Left lung (tissue), 10 donors: ENCODE data around the gene GAP43. TPM values are rescaled to one million over a fixed set of nuclear protein-coding genes. Genes with fewer than 3 reads are reported as not detected.

Experiments
- ATAC-seq: fragments of 200-7000 bp; cut with Tn5 transposase; one replicate; pipeline ENCODE4 v1.9.1; 2020; ENCODE audit warnings: moderate library complexity
- DNase-seq, 4 donors: peaks; one replicate each; pipeline ENCODE4 v3.0.0-alpha.2; 2013 to 2020
- H3K27ac ChIP-seq, 2 donors: fragments of 200-600 bp; sonication (generic) in 1 of 2; one replicate each; pipeline versions ENCODE4 v1.5.0 to v1.8.0; 2020 to 2021
- H3K27me3 ChIP-seq, 2 donors: fragments of 200-600 bp; sonication (generic) in 1 of 2; one replicate each; pipeline versions ENCODE4 v1.5.0 to v1.8.0; 2020 to 2021
- H3K36me3 ChIP-seq, 2 donors: fragments of 200-600 bp; sonication (generic) in 1 of 2; one replicate each; pipeline versions ENCODE4 v1.5.0 to v1.8.0; 2020 to 2021
- H3K4me1 ChIP-seq, 2 donors: fragments of 200-600 bp; one replicate each; pipeline ENCODE4 v1.8.0; 2021
- H3K4me3 ChIP-seq, 2 donors: fragments of 200-600 bp; sonication (generic) in 1 of 2; one replicate each; pipeline versions ENCODE4 v1.5.0 to v1.8.0; 2020 to 2021; ENCODE audit warnings: mild to moderate bottlenecking in 1 of 2
- H3K9me3 ChIP-seq, 2 donors: fragments of 200-600 bp; sonication (generic) in 1 of 2; one replicate each; pipeline versions ENCODE4 v1.5.0 to v1.8.0; 2020 to 2021
- intact Hi-C, 2 donors: fragments of 100-400 bp; cut with DNase I; formaldehyde crosslinking; loops; one replicate each; pipeline versions ENCODE4 v1.11.2 to v1.14.2; 2022
- polyA plus RNA-seq, 6 donors: library from polyadenylated mRNA; unstranded; fragments of 120-200 nt; gene quantifications; one replicate each; pipeline ENCODE4 v1.2.1, GENCODE V29; 2013; ENCODE audit not compliant: insufficient read length in 6 of 6
- total RNA-seq, 2 donors: library from RNA; stranded (reverse); fragmentation: NEBNext Ultra II Directional; extraction: Animal tissue kit (Norgen Biotek cat#: 25700); gene quantifications; one replicate each; pipeline ENCODE4 v1.2.1, GENCODE V29; 2021
- TF ChIP-seq, protein P1 (sequence below), 2 donors: fragments of 200-600 bp; sonication (generic) in 1 of 2; IDR thresholded peaks; one replicate each; pipeline versions ENCODE4 v1.5.0 to v1.8.0; 2021; ENCODE audit warnings: antibody characterized with exemption in 2 of 2
- donor health status: DM: no; HTN: yes; CAD: no.
- donor health status: DM: no; HTN: no; CAD: no.

GAP43 gene
- total and polyA plus RNA-seq, 8 donors, result 0.29 to 0.54 (median 0.41) TPM; not detected in 1

- Histone ChIP-seq H3K4me3 (no peak overlapping the region), H3K36me3 (no peaks in the 10 kb centered on the region), H3K27me3 (peaks cover 0 to 6% of the 10 kb centered on the region in 2 donors), H3K27ac (no peak overlapping the region), H3K9me3 (no peaks in the 10 kb centered on the region), H3K4me1 (no peaks in the 10 kb centered on the region)
- intact Hi-C loops, result no loop called here
- TF ChIP-seq, protein P1, sequence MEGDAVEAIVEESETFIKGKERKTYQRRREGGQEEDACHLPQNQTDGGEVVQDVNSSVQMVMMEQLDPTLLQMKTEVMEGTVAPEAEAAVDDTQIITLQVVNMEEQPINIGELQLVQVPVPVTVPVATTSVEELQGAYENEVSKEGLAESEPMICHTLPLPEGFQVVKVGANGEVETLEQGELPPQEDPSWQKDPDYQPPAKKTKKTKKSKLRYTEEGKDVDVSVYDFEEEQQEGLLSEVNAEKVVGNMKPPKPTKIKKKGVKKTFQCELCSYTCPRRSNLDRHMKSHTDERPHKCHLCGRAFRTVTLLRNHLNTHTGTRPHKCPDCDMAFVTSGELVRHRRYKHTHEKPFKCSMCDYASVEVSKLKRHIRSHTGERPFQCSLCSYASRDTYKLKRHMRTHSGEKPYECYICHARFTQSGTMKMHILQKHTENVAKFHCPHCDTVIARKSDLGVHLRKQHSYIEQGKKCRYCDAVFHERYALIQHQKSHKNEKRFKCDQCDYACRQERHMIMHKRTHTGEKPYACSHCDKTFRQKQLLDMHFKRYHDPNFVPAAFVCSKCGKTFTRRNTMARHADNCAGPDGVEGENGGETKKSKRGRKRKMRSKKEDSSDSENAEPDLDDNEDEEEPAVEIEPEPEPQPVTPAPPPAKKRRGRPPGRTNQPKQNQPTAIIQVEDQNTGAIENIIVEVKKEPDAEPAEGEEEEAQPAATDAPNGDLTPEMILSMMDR (IDR thresholded peaks at IDR 0.05), result no peak
- no peak for DNase-seq
- no peak for ATAC-seq
These were observed 61.8 kb downstream of the GAP43 start for GRCh38 chr3:115685097-115685496.

GRCh38 chr3:115687721-115688120 lies 64.4 kb downstream of the GAP43 start:
- no peaks in the 10 kb centered on the region for H3K27me3 ChIP-seq
- H3K4me1 ChIP-seq, result no peaks in the 10 kb centered on the region
- no peak overlapping the region for H3K4me3 ChIP-seq
- DNase-seq (no peak), ATAC-seq (no peak)
- H3K27ac ChIP-seq, result no peak overlapping the region
- H3K9me3 ChIP-seq, result no peaks in the 10 kb centered on the region
- intact Hi-C loops, result no loop called here
- H3K36me3 ChIP-seq, result no peaks in the 10 kb centered on the region
- TF ChIP-seq, protein P1 (IDR thresholded peaks at IDR 0.05), result no peak

DNA sequence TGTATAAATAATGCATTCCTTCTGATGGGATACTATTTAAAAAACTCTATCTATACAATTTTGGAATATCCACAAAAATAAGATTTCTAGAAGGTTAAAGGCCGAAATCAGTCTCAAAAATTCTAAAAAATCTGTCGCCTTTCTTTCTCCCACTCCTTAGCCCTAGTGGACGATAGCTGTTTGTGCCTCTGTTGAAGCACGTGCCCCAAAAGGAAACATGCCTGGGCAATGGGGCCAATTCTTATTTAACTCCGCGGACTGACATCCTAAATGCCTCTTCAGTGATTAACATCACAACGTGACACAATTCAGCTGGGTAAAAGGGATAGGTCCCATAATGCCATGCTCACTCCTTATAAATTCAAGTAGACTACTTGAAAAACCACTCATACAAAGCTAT lies 65.1 kb downstream of the GAP43 start:
- Histone ChIP-seq H3K36me3 (no peaks in the 10 kb centered on the region), H3K27me3 (no peaks in the 10 kb centered on the region), H3K9me3 (no peaks in the 10 kb centered on the region), H3K4me1 (no peaks in the 10 kb centered on the region), H3K4me3 (no peak overlapping the region), H3K27ac (no peak overlapping the region)
- DNase-seq (no peak), ATAC-seq (no peak)
- TF ChIP-seq, protein P1 (IDR thresholded peaks at IDR 0.05), result no peak
- intact Hi-C loops, result no loop called here

- Histone ChIP-seq H3K4me1 (no peaks in the 10 kb centered on the region), H3K4me3 (no peak overlapping the region), H3K9me3 (no peaks in the 10 kb centered on the region), H3K27ac (no peak overlapping the region), H3K27me3 (no peaks in the 10 kb centered on the region), H3K36me3 (no peaks in the 10 kb centered on the region)
- TF ChIP-seq, protein P1 (IDR thresholded peaks at IDR 0.05), result no peak
- no peak for ATAC-seq
- intact Hi-C loops, result loop anchor here in 1 of 2 donors (10.0 kb wide), 1 partner anchor 475 kb away; no protein-coding TSS in a partner anchor
- DNase-seq, result no peak
These were observed 66.6 kb downstream of the GAP43 start for GRCh38 chr3:115689928-115690327.

GRCh38 chr3:115691964-115692363 lies 68.7 kb downstream of the GAP43 start:
- DNase-seq, result no peak
- intact Hi-C loops, result loop anchor here in 1 of 2 donors (10.0 kb wide), 1 partner anchor 477 kb away; no protein-coding TSS in a partner anchor
- H3K9me3 ChIP-seq, result no peaks in the 10 kb centered on the region
- no peaks in the 10 kb centered on the region for H3K4me1 ChIP-seq
- TF ChIP-seq, protein P1 (IDR thresholded peaks at IDR 0.05), result no peak
- ATAC-seq, result no peak
- no peaks in the 10 kb centered on the region for H3K27me3 ChIP-seq
- no peak overlapping the region for H3K4me3 ChIP-seq
- H3K36me3 ChIP-seq, result no peaks in the 10 kb centered on the region
- no peak overlapping the region for H3K27ac ChIP-seq
